ENCODE results near the gene HSPB6.
"Not testable (repeated sequence)": the region's sequence is repeated elsewhere in the genome, so short reads cannot be mapped to it uniquely, and the experiment has no call there.

Gene HSPB6

GRCh38 chr19:35785339-35785627 lies 28.5 kb upstream of the HSPB6 start:
- DNase-seq = no peak

DNA sequence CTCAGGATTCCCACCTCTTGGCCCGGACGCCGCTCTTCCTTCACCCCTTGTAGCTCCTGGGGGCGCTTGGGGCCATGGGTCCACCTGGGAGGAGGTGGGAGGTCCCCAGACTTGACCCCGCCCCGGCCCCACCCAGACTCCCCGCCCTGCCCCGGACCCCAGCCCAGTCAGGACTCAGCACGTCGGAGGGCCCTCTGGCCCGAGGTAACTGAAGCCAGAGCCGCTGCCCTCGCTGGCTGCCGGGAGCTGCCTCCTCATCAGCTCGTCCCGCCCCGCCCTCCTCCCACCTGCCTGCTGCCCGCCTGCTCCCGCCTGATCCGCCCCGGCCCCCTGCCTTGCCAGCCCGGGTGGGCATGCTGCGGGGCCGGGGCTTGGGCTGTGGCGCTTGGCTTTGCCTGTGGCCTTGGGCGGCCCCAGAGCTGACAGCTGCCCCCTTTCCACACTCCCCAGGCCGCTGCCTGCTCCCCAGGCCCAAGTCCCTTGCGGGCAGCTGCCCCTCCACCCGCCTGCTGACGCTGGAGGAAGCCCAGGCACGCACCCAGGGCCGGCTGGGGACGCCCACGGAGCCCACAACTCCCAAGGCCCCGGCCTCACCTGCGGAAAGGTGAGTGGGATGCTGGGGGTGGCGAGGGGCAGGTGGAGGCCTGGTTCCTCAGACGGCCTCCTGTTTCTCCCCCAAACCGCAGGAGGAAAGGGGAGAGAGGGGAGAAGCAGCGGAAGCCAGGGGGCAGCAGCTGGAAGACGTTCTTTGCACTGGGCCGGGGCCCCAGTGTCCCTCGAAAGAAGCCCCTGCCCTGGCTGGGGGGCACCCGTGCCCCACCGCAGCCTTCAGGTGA lies 27.9 kb upstream of the HSPB6 start:
- no peak for DNase-seq

- no peak for DNase-seq
Measured at GRCh38 chr19:35783469-35784434, 26.9 kb upstream of the HSPB6 start.

- DNase-seq = no peak
Measured at GRCh38 chr19:35782589-35782988, 25.8 kb upstream of the HSPB6 start.

DNA sequence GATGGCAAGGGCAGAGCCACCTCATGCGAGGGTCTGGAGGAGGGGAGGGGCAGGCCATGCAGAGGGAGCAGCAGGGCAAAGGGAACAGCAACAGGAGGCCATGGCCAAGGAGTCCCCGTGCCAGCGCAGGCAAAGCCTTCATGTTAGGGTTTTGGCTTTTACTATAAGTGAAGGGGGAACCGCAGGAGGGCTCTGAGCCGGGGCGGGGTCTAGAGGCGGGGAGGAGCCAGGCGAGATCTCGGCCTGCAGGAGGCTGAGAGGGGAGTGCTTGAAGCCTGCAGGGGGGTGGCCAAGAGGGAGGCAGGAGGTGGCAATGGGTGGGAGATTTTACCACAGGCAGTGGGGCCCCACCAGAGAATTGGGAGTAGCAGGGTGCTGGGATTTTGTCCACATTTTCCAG lies 24.8 kb upstream of the HSPB6 start:
- DNase-seq = no peak

GRCh38 chr19:35780717-35781116 lies 23.9 kb upstream of the HSPB6 start:
- DNase-seq = no peak

GRCh38 chr19:35780058-35780457 lies 23.2 kb upstream of the HSPB6 start:
- no peak for DNase-seq

- DNase-seq = no peak
Measured at GRCh38 chr19:35779033-35779432, 22.2 kb upstream of the HSPB6 start.

DNA sequence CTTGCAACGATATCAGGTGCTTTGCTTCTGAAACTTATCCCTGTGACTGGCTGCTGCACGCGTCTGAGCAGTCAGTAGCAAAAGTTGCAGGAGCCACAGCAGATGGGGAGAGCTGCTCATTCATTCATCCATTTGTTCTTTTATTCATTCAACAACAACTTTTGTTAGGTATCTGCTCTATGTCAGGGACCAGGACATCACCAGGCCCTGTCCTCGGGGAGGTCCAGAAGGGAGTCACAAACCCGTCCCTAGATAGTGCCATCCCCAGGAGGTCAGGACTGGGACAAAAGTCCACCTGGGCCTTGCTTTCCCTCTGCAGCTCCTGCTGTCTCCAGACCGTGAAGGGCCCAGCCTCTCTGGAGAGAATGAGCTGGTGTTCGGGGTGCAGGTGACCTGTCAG lies 21.1 kb upstream of the HSPB6 start:
- no peak for DNase-seq

GRCh38 chr19:35777086-35777841 lies 20.4 kb upstream of the HSPB6 start:
- DNase-seq = no peak

- DNase-seq = no peak
Measured at GRCh38 chr19:35776102-35776788, 19.4 kb upstream of the HSPB6 start.

DNA sequence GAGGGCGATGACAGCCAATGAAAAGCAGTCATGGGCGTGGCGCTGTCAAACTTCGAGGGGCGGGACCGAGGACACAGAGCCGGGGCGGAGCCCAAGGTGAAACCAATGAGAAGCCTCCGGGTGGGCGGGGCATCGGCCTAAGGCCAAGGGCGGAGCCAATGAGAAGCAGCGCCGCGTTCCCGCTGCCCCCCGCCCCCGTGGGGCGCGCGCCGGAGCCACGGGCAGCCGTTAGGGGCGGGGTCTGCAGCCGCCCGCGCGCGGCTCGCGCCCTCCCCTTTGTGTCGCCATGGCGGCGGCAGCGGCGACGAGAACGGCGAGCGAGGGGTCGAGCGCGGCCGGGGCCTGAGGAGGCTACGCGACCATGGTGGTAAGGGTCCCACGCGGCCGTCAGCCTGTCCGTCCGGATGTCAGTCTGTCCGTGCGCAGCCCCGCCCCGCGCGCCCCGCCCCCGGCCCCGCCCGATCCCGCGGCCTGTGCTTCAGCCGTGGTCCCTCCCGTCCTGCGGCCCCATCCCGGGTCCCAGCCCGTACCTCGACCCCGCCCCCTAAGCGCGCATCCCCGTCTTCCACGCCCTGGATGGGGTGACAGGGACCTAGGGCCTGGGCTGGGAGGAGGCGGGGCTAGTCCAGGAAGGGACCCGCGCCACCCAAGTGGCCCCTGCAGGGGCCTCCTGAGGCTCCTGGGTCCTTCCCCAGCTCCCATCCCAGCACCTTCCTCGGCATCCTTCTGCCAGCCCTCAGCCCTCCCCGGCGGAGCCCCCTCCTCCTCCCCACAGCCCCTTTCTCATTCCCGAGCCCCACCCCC lies 18.7 kb upstream of the HSPB6 start, which contains the start of gene ARHGAP33:
Gene ARHGAP33, plus strand, starts transcription at position 267 of the 804 bp plus-strand sequence. Its CDS starts 95 bp downstream, at position 362.
- DNase-seq = peak; percentile 98

GRCh38 chr19:35775046-35775297 lies 18.1 kb upstream of the HSPB6 start:
- DNase-seq = no peak

GRCh38 chr19:35774274-35775045 lies 17.6 kb upstream of the HSPB6 start:
- DNase-seq = no peak

DNA sequence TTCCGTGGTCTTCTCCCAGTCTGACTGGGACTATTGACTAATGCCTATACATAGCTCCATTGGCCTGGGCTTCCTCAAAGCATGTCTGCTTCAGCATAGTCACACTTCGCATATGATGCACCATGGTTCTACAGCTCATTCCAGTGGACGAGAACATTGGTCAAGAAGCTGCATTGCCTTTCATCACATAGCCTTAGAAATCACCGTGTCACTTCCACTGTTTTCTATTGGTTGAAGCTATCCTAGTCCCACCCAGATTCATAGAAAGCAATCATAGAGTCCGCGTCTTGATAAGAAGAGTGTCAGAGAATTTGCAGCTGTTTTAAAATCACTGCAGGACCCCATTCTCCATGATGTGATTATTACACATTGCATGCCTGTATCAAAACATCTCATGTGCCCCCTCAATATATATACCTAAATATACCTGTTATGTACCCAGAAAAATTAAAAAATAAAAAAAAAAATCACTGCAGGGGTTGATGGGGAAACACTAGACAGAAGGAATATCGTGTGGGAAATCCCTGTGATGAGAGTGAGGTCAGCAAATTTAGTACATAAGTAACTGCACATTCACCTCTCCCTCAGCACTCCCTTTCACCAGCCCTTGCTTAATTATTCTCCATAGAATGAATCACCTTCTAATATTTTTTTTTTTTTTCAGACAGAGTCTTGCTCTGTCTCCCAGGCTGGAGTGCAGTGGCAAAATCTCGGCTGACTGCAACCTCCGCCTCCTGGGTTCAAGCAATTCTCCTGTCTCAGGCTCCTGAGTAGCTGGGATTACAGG lies 16.4 kb upstream of the HSPB6 start:
- DNase-seq = no peak

GRCh38 chr19:35772362-35772761 lies 15.5 kb upstream of the HSPB6 start:
- DNase-seq = not testable (repeated sequence)

DNA sequence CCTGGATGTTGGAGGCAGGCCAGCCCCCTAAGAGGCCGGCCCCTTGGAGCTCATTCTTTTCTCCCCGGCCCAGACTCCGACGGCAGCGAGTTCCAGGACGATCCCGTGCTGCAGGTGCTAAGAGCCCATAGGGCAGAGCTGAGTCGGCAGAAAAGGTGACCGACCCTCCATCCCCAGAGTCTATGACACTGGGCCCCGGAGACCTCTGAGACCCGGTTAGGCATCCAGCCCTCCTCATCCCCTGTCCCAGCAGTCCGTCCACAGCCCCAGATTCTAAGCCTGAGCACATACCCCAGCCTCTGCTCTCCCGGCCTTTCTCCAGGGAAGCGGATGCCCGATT lies 11.2 kb upstream of the HSPB6 start:
- no peak for DNase-seq

DNA sequence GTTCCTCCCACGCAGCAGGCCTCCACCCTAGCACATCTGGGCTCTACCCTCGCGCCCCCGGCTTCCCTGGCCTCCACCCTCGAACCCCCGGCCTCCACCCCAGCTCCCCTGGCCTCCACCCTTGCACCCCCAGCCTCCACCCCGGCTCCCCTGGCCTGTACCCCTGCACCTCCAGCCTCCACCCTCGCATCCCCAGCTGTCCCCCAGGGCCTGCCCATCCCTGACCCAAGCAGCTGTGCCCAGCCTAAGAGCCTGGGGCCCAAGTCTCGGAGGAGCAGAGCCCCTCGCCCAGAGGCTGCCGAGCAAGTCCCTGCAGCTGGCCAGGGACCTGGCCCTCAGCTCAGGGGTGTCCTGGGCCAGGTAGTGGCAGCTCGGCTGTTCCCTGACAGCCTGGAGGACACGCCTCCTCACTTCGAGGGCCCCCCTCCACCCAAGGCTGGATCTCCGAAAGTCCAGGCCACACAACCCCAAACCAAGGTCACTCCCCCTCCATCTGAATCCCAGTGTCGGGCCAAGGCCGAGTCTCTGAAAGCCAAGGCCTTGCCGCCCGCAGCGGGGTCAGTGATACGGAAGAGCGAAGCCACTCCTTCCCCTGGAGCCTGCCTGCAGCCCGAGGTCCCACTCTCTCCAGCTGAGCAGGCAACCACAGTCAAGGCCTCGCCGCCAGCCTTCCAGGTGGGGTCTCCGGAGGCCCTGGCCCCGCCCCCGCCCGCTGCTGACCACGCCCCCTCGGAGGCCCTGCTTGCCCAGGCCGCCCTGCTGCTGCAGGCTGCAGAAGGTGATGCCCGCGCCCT lies 10.7 kb upstream of the HSPB6 start:
- DNase-seq = no peak

DNA sequence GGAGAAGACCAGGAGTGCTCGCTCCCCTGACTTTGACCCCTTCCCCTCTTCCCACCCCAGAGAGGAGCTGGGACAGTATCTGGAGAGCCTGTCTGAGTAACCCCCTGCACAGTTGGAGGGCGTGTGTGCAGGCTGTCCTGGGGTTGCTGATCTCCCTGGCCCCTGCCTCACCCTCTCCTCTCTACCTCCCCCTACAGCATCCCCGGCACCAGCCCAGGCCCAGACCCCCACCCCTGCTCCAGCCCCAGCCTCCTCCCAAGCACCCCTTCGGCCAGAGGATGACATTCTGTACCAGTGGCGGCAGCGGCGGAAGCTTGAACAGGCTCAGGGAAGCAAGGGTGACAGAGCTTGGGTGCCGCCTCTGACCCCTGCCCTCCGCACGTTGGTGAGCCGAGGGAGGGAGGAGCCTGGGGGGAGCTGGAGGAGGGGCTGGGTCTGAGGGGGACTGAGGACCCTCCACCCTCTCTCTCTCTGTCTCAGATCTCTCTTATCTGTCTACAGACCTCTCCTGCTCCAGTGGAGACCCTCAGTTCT lies 9.8 kb upstream of the HSPB6 start:
- no peak for DNase-seq

Data from CD4-positive, alpha-beta T cell treated with Interleukin-15 for 1 hour (primary cell).